ENCODE measurements around the gene TMEM63C.

DNA sequence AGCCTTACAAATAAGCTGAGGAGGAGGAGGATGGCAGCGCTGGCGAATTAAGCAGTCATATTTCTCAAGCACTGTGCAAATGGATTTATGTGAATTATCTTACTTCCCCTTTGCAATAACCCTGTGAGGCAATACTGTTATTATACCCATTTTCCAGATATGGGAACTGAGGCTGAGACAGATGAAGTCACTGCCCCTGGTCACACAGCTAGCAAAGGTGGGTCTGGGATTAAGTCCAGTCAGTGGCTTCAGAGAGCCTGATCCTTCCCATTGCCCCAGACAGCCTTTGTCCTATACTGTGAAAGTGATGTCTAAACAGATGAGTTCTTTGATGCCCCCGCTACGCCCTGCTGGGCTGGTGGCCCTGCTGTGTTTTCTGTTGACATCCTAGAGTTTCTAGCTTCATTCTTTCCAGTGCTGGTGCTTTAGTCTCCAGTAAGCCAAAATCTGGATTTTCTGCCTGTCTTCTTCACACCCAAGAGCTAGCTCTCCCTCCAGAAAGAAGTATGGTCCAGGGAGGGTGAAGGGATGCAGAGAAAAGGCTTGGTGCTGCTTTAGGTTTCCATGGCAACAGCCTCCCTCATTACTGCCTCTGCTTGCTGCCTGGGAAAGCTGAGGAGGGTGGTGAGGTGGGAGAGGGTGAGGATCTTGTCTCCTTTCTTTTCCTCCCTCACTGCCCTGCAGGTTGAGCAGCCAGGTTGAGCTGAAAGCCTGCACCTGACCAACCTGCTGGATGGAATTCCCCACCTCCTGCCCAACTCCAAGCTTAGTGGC is 30.7 kb downstream of the TMEM63C start:
- TF ChIP-seq, protein P1, sequence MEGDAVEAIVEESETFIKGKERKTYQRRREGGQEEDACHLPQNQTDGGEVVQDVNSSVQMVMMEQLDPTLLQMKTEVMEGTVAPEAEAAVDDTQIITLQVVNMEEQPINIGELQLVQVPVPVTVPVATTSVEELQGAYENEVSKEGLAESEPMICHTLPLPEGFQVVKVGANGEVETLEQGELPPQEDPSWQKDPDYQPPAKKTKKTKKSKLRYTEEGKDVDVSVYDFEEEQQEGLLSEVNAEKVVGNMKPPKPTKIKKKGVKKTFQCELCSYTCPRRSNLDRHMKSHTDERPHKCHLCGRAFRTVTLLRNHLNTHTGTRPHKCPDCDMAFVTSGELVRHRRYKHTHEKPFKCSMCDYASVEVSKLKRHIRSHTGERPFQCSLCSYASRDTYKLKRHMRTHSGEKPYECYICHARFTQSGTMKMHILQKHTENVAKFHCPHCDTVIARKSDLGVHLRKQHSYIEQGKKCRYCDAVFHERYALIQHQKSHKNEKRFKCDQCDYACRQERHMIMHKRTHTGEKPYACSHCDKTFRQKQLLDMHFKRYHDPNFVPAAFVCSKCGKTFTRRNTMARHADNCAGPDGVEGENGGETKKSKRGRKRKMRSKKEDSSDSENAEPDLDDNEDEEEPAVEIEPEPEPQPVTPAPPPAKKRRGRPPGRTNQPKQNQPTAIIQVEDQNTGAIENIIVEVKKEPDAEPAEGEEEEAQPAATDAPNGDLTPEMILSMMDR (conservative IDR thresholded peaks at IDR 0.05) = no peak
- no peak for TF ChIP-seq ZFX (IDR thresholded peaks at IDR 0.05)
